Raji (cell line): Measurements from ENCODE around the gene GPD1L.

Experiments used
- POLR2A ChIP-seq: IDR thresholded peaks from 2 replicates; pipeline ENCODE4 v1.6.1; 2011; ENCODE audit warnings: low read depth, low read length, control low read depth; ENCODE audit not compliant: insufficient read depth

GPD1L gene

DNA sequence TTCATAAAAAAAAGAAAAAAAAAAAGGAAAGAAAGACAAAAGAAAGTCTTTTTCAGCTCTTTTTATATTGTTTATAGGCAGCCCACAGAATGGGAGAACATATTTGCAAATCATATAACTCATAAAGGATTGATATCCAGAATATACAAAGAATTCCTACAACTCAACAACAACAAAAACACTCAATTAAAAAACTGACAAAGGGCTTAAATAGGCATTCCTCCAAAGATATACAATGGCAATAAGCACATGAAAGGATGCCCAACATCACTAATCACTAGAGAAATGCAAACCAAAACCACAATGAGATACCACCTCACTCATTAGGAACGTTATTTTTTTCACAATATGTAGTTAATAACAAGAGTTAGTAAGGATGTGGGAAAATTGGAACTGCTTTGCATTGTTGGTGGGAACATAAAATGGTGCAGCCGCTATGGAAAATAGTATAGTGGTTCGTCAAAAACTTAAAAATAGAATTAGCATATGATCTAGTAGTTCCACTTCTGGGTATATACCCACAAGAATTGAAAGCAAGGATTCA lies 77.8 kb downstream of the GPD1L start:
- TF ChIP-seq POLR2A = no peak

DNA sequence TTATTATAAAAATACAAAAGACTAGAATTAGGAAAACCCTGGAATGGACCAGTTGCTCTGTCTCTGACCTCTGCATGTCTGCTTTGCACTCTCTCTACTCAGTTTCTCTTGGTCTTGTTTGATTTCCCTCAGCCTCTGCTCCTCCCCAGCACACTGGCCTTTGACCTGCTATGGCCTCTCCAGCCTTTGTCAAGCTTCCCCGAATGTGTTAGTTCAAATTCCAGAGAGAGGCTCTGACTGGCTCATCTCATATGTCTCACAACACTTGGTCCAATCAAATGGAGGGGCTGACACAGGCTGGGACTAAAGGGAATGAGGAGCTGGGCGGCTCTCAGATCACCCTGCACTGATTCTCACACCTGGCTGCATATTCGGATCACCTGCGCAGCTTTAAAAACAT lies 79.7 kb downstream of the GPD1L start:
- no peak for TF ChIP-seq POLR2A

DNA sequence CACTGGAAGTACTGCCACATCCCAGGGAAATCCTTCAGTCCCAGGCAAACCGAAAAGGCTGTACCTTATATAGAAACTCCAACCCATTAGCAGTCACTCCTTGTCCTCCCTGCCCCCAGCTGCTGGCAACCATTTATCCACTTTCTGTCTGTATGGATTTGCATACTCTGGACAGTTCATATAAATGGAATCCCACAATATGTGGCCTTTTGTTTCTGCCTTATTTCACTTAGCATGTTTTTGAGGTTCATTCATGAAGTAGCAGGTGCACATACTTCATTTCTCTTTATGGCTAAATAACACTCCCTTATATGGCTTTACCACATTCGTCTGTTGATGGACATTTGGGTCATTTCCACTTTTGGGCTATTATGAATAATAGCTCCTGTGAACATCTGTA lies 80.5 kb downstream of the GPD1L start:
- no peak for TF ChIP-seq POLR2A

DNA sequence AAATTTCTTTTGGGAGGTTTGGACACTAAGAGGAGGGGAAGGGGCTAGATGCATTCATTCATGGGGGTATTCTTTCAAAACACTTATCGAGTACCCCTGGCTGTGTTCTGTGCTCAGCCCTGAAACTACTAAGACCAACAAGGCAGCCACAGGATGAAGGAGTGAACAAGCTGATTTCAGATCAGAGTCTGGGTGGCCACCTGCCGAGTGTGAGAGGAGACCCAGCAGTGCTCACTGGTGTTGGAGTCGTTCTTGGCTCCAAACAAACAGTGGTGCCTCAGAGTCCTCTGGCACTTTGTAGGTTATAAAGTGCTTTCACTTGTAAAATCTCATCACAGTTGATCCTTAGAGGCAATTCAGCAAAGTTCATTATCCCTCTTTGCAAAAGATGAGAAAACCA lies 83.3 kb downstream of the GPD1L start:
- TF ChIP-seq POLR2A = no peak

DNA sequence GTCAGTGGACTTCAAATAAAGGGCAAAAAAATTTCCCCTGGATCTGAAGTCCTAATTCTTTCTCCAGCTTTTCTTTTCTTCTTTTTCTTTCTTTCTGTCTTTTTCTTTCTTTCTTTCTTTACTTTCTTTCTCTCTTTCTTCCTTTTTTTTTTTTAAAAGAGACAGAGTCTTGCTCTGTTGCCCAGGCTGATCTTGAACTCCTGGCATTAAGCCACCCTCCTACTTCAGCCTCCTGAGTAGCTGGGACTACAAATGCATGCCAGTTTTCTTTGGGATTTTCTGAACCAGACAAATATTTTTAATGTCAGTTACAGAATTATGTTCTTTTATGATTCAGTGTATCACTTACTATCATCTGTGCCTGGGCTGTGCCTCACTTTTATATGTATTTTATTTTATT lies 86.7 kb downstream of the GPD1L start:
- no peak for TF ChIP-seq POLR2A

DNA sequence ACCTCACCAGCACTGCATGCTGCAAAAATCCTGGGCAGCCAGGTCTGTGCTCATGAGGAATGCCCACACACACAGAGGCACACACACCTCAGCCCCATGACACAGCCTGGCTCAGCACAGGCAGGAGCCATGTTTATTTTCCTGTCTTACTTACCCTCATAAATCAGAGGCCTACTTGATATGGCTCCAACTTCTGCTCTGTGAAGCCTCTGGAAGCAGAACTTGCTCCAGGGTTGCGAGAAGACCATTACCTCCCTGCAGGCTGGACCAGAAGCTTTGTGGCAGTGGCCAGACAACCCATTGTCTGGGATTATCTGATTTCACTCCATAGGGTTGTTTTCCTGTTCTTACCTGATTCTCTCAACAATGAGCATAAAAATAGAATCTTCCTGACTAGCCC lies 88.2 kb downstream of the GPD1L start:
- no peak for TF ChIP-seq POLR2A

DNA sequence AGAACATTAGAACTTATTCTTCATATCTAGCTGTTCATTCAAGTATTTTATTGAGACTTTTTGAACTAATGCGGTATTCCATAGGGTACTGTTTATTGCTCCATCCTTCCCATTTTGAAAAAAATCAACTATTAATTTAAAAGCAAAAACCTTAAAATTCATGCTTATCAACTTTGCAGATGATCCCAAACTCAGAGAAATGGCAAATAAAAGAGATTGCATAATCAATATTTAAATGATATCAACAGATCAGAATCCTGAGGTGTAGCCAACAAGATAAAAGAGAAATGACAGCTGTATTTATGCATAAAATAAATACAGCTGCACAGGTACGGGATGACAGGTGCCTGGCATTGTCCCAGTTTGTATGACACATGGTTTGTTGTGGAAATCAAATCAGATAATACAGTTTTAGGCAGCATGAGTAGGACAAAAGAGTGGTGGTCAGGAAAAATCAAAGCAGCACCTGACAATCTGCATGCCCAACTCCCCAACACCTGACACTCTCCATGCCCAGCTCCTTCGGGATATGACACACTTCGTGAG lies 89.6 kb downstream of the GPD1L start:
- TF ChIP-seq POLR2A = no peak

DNA sequence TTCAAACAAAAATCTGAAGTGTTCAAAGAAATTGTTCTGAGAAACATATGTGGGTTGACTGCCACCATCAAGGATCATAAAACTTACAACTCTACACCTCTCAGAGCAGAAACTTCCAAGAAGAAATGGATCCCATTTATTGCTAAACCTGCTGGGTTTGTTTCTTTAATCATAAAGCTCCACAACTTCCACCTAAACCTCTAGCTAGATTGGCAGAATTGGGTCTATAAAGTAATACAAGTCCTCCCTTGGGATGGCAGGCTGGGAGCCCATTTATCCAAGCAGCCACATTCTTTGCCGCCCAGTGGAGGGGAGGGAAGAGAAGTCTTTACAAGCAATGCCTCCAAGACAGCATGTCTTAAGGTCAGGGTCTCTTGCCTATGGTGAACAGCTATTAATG lies 91.6 kb downstream of the GPD1L start:
- TF ChIP-seq POLR2A = no peak

DNA sequence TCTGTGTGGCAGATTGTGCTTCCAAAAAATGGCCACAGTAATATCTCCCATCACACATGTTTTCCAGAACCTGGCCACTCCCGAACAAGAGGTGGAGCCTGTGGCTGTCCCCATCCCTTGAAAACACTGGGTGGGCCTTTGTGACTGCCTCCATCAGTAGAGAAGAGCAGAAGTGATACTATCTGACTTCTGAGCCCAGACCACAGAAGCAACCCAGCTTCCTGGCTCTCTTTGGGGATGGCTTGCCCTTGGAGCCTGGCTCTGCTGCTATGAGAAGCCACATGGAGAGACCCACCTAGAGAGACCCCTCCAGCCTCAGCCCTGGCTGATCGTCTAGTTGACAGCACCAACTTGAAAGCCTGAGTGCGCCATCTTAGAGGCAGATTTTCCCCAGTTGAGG lies 92.3 kb downstream of the GPD1L start:
- TF ChIP-seq POLR2A = no peak

DNA sequence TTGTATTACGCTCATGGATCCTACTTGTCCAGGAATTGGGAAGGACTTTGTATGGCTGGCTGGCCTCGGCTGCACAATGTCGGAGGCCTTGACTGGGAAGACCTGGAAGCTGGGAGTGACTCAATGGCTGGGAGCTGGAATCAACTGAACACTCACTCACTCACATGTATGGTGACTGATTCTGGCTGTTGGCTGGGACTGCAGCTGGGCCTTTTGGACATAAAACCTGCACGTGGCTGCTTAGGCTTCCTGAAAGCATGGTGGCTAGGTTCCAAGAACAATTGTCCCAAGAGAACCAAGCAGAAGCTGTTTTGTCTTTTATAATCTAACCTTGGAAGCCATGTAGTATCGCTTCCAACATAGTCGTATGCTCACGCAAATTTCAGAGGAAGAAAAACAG lies 94.1 kb downstream of the GPD1L start:
- no peak for TF ChIP-seq POLR2A

DNA sequence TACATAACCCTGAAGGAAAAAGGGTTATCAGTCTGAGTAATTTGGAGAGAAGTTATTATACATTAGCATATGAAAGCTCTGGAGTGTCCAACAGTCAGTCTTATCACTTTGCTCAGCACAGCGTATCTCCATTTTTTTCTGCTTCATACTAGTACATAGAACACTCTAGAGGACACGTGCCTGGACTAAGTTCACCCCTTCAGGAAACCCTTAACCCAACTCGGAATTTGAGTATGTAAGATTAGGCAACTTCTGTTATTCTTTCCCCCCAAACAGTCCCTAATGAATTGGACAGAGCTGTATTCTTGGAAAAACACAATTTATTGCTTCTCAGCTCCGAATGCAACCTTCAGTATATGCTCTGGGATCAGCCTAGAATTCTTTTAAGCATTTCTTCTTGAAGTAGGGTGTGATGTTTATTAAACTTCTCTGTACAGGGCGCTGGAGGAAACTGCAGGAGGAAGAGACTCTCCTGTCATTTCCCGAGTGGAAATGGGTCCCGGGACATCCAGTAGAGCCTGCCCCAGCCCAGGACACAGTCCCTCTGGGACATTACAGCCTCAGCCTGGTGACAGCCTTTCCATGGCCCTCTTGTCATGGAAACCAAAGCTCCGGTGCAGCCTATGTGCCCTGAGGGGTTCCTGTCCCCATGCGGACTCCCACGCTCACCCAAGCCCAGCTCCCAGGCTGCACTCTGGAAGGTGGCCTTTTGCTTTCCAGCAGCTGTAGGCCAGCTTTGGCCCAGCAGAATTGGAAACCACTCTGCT lies 94.8 kb downstream of the GPD1L start:
- TF ChIP-seq POLR2A = no peak

DNA sequence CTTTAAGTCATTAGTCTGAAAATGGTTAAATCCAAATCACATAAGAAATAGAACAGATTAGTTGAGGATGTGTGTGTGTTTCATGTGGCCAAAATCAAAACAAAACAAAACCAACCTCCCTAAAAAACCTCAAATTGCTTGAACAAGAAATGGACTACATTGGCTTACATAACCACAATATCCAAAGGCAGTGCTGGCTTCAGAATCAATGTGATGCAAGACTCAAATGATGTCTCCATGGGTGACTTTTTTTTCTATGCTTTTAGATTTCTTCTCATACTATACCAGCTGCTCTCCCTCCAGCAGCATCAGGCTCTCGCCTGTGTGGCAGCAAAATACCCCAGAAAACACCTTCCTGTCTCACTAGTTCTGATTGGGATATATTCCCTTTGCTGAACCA lies 96.1 kb downstream of the GPD1L start:
- no peak for TF ChIP-seq POLR2A

DNA sequence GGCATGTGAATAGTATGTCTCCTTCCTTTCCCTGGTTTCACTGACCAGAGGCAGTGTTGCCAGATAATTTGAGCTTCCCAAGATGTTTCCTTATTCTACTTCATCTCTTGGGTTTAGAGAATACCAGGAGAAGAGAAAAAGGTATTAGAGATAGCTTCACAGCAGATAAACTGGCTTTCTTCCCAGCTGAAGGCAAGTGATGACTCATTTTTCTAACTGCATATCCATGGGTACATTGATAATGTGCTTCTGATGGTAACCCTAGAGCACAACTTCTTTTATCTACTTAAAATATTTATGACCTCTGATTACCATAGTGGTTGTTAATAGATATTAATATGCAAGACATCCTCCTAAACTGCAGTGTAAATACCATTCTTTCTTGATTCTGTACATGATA lies 97.4 kb downstream of the GPD1L start:
- no peak for TF ChIP-seq POLR2A

DNA sequence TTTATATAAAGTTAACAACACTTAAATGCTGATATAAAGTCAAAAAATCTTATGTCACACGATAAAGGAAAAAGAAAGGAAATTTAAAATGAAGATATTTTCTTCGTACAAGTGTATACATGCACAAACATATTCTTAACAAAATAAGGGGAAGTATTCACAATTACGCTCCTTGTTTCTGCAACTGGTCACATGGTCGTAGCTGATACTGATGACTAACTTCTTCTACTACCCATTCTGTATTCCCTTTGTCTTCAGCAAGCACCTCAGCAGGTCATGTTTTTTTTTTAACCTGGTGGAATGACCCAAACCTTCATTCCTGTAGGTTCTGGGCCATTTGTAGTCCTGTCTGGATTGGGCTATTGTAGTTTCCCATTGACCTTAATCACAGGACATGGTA lies 102.0 kb downstream of the GPD1L start:
- no peak for TF ChIP-seq POLR2A

DNA sequence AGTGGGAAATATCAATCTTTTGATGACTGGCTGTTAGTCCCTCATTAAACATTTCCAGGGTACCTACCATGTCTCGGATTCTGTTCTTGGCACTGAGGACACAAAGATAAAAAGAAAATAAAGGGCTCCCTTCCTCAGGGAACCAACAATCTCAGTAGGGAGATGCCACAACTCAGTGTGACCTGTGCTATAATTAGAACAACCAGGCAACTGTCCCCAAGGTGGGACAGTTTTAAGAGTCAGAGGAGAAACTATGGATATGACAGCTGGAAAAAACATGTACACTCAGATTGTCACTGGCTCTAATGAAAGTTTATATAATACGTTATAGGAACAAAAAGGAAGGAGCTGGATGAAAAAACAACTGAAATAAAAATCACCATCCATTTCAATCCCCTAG lies 108.8 kb downstream of the GPD1L start:
- TF ChIP-seq POLR2A = no peak

DNA sequence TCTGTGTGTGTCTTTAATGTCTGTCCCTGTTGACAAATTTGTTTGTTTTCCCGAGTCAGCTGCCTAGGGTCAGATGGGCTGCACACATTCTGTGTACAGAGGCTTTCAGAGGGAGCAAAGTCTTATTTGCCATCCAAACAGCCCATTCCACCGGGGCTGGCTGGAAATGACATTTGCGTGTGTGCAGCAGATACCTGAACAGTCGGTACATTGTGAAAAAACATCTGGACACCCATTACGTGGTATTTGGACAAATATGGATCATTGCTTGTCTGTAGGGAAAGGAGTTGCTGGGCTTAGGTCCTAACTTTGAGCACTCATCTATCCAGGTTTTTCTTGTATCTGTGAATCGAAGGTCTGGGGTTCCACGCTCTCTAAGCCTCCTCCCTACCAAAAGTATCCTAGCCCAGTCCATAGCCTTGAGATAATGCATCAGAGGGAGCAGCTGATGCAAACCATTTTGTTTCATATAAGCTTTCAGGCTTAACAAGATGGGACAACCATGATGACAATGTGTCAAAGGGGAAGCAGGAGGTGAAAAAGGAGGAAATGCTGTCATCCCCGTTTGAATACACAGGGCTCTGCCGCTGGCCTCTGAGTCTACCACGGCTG lies 109.9 kb downstream of the GPD1L start:
- no peak for TF ChIP-seq POLR2A
